GM10847 (cell line): ENCODE measurements around the gene NPAS3.

Experiments
- POLR2A ChIP-seq: IDR thresholded peaks from 2 replicates; pipeline ENCODE4 v1.6.1; 2011; ENCODE audit not compliant: insufficient read length; ENCODE audit errors: extremely low read depth

Gene NPAS3

GRCh38 chr14:33844118-33844517, 905.4 kb downstream of the NPAS3 start:
- no peak for TF ChIP-seq POLR2A

GRCh38 chr14:33846100-33846824, 907.6 kb downstream of the NPAS3 start:
- TF ChIP-seq POLR2A = no peak

GRCh38 chr14:33847066-33847465, 908.4 kb downstream of the NPAS3 start:
- TF ChIP-seq POLR2A = no peak

- TF ChIP-seq POLR2A = no peak
Observed at GRCh38 chr14:33848009-33848408, 909.3 kb downstream of the NPAS3 start.

- no peak for TF ChIP-seq POLR2A
Observed at GRCh38 chr14:33848706-33849454, 910.2 kb downstream of the NPAS3 start.

- no peak for TF ChIP-seq POLR2A
Observed at GRCh38 chr14:33849455-33849801, 910.7 kb downstream of the NPAS3 start.

- no peak for TF ChIP-seq POLR2A
Observed at GRCh38 chr14:33850826-33851225, 912.1 kb downstream of the NPAS3 start.

GRCh38 chr14:33851366-33851765, 912.7 kb downstream of the NPAS3 start:
- no peak for TF ChIP-seq POLR2A

GRCh38 chr14:33851931-33852330, 913.3 kb downstream of the NPAS3 start:
- TF ChIP-seq POLR2A = no peak
